CD1c-positive myeloid dendritic cell (primary cell): ENCODE measurements around the gene PNMA5.

Experiments used
- DNase-seq: peaks from one replicate; pipeline ENCODE4 v3.0.0-alpha.2; 2016; ENCODE audit errors: extremely low spot score

The PNMA5 gene

DNA sequence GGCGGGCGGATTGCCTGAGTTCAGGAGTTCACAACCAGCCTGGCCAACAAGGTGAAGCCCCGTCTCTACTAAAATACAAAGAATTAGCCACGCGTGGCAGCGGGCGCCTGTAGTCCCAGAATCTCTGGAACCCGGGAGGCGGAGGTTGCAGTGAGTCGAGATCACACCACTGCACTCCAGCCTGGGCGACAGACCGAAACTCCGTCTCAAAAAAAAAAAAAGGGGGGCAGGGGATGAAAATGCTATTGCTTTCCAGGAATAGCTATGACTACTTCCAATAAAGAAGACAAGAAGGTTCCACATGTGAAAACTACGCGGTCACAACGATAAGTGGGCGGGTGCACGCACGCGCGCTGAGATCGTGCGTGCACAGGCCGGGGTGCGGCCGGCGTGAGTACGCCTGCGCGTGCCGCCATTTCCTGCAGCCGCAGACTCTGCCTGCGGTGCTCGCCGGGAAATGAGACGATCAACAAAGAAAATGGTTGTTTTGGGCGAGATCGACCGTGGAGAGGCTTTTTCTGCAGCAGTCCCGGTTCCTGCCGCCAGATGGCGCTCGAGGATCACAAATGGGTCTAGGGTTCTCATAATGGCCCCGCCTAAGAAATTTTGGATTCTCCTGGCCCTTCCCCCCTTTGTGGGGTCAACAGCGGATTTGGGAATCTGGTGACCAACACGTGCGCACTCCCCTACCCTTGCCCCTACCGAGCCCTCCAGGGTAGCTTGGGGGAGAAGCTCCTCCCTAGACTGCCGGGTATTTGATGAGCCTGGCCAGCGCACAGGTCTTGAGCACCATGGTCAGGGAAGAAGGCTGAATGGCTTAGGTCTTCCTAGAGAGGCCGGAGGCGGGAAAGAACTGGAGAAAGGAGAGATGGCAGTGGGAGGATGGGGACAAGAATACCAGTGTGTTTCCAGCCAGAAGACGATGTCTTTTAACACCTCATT lies 35.1 kb downstream of the PNMA5 start:
- DNase-seq, result peak; percentile 92

- DNase-seq, result peak; percentile 62
Observed at GRCh38 chrX:152958047-152958446, 35.9 kb downstream of the PNMA5 start.

GRCh38 chrX:152950786-152951185 lies 43.1 kb downstream of the PNMA5 start:
- DNase-seq, result no peak

GRCh38 chrX:152949114-152949513 lies 44.8 kb downstream of the PNMA5 start:
- no peak for DNase-seq

DNA sequence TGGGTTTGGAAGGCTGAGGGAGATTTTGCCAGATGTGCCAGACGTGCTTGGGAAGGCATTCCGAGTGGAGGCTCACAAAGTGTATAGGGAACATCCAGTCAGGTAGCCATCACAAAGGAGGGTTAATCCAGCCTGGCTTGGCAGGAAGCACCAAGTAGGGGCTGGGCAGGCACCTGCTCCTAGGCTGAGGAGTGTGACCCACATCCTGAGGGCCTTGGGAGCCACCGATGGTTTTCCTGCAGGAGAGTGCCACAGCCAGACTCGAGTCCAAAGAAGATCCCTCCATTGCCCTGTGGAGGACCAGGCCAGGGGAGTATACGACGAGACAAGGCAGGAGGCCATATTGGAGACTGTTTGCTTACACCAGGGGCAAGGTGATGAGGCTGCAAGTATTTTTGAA lies 47.2 kb downstream of the PNMA5 start:
- DNase-seq, result no peak

DNA sequence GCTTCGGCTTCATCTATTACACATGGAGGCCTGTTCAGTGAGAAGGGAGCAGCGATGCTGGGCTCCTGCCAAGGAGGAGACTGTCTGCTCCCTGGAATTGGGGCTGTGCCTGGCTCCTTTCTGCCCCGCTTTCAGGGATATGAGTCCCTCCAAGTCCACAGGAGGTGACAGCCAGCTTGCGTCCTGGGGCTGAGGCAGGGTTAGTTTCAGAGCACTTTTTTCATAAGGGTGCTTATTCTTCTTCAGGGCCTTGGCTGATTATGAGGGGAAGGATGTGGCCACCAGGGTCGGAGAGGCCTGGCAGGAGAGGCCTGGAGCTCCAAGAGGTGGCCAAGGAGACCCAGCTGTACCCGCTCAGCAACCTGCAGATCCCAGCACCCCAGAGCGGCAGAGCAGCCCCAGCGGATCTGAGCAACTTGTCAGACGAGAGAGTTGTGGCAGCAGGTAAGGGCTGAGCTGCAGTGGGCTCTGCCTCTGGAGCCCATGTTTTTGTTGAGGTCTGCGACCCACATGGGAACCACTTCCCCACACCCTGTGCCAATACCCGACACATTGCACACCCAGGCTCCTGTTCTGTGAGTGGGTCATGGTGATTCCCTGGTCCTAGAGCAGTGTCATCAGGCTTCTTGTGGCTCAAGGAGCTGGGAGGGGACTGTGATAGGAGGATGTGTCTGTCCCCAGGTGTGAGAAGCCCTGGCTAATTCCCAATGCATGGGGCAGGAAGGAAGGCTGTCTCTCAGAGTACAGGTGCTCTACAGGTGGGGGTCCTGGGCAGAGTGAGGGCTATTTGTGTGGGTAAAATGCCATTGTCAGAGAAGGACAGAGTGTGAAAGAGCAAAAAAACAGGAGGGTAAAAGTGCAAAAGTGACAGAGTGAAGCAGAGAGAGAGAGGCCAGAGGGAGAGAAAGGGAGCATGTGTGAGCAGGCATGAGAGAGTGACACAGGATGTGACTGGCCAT lies 48.6 kb downstream of the PNMA5 start:
- DNase-seq, result no peak

DNA sequence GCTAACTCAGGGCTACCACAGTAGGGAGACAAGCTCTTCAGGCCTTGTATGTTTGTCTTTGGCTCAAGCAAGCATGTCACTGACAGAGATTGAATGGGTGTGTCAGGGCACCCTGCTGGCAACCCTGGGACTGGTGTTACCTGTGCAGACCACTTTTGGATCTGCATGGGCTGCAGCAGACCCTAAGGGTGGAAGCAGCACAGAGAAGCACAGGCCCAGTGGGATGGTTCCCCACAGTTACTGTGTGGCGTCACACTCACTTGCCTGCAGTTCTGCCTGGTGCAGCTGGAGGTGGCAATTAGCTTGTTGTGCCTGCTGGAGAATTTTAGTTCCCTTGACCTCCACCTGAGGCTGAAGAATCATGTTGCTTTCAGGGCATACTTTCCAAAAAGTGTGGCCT lies 50.1 kb downstream of the PNMA5 start:
- DNase-seq, result no peak

- DNase-seq, result no peak
Observed at GRCh38 chrX:152942077-152942442, 51.9 kb downstream of the PNMA5 start.

DNA sequence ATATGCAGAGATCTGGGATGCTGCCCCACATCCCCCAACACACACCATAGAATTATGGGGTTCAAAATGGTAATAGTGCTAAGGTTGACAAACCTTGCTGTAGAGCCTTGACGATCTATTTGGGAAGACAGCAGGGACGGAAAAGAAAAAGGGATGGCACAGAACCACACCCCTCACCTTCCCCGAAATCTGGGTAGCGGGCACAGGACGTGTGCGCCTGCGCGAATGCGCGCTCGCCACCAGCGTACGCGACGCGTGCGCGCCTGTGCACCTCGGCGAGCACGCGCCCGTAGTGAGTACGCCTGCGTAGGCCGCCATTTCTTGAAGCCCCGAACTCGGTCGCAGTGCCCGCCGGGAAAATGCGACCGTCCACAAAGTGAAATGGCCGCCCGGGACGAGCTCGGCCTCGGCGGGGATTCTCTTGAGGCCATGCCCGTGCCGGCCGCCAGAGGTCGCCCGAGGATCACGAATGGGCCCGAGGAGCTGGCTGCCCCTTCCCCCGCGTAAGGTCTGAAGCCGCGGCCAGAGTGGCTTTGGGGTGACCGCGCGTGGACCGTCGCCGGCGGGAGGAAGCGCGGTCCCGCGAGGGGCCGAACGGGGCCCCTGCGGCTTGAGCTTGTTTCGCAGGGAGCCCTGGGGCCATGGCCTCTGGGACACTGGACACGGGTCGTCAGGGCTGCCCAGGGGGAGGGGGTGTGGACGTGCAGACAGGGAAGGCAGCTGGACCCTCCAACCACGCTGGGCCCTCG lies 52.4 kb downstream of the PNMA5 start:
- DNase-seq, result peak; percentile 96
